T-helper 2 cell (primary cell): ENCODE results near the gene C10orf90.

Experiments
- DNase-seq, 5 experiments: peaks; one replicate each; pipeline versions ENCODE4 v3.0.0 to v3.0.0-alpha.2; 2012 to 2022

The C10orf90 gene

DNA sequence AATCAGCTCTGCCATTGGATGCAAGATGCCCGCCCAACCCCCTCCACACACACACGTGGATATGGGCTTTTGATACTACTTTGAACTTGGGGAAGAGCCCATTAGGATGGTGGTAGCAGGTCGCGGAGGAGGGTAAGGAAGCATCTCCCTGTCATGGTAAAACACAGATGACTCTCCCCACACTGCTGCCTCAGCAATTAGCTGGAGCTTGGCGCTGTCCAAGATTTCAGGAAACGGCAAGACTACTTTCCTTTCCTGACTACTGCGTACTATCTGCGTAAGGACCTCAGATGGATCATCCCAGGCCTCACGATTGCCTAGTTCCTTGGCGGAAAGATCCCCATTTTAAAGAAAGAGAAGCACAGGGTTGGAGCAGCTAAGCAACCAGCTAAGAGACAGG lies 134.3 kb downstream of the C10orf90 start:
- DNase-seq: no peak

DNA sequence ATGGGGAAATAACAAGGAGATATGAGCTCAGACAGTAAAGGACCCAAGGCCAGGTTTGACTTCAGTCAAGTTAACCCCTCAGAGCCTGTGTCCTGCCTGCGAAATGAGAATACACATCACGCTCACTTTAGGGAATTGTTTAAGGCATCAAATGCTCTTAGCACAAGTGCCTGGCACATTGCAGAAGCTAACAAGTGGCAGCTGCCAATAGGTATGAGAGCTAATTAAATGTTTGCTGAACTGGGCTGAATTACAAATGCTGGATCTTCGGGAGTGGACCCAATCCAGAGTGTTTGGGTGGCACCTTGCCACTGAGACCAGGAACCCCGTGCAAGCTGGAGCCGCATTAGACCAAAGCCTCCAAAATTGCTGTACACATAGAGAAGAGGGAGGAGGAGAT lies 136.8 kb downstream of the C10orf90 start:
- DNase-seq: no peak

DNA sequence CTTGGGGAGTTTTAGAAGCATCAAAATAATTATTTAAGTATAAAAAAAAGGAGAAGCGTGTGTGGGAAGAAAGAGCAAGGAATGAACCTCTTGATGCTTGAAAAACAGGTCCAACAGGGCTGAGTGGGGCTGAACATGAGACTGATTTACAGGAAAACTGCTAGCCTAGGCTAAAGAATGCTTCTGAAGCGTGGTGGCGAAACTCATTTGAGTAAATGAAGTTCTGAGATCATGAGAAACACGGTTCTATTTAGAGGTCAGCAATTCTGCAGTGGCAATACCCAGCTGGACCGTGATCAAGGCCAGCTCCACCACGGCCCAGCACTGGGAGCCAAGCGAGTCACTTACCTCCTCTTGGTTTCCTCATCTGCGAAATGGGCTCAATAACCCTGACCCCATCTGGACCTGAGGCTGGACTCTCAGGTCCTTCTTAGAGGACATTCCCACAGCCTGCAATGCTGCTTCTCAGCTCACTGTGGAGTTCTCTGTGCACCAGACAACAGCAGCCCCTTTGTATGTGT lies 142.1 kb downstream of the C10orf90 start:
- no peak for DNase-seq

DNA sequence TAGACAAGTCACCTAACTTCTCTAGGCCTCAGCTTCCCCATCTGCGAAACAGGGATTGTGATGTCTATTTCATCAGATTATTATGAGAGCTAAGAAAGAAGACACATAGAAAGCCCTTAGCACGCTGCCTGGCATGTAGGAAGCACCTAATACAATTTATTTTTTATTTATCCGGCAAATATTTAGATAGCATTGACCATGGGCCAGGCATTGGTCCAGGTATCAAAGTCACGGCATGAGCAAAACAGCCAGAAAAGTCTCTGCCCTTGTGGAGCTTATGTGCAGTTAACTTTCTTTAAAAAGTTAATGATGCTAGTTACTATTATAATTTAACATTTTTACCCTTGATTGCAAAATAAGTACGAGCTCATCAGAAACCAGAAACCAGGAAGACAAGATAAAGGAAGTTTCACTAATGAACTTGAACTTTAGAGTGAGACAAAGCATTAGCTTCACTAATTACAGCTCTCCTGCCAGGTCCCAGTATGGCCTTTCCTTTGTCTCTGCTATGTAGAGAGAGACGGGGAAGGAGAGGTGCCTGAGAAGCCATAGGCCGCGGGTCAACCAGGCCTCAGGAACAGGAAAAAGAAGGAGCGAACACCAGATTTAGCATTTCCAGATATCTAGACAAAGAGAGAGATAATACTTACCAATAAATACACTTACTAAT lies 142.7 kb downstream of the C10orf90 start:
- no peak for DNase-seq

DNA sequence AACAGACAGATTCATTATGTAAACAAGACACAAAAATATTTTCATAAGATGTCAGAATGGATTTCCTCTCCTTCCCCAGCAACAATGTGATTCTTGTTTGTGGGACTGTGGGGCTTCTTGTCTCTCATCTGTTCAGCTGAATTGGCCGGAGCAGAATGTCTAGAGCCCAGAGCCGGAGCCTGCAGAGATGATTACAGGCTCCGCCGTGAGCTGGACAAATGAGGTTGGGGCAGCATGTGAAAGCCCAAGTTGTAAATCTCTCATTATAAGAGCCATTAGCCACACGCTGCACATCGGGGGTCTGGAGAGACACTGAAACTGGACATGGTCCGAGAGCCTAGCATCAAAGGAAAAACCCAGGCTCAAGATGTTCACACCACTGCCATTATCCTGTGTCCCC lies 145.2 kb downstream of the C10orf90 start:
- no peak for DNase-seq

DNA sequence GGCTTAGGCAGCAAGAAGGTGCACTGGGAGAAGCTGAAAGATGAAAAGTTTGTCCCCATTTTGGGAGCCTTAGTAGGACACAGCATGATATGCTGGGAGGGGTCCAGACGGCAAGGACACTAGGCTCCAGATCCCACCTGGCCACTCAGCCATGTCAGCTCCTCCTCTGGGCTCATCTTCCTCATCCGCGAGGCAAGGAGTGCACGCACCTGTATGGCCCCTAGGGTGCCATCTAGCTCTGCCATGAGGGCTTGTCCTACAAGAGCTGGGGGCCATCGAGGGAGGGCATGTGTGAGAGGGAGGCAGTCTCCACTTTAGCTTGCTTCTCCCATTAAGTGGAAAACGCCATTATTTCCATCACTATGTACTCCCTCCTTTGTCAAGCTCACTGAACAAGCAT lies 146.0 kb downstream of the C10orf90 start:
- DNase-seq: no peak

DNA sequence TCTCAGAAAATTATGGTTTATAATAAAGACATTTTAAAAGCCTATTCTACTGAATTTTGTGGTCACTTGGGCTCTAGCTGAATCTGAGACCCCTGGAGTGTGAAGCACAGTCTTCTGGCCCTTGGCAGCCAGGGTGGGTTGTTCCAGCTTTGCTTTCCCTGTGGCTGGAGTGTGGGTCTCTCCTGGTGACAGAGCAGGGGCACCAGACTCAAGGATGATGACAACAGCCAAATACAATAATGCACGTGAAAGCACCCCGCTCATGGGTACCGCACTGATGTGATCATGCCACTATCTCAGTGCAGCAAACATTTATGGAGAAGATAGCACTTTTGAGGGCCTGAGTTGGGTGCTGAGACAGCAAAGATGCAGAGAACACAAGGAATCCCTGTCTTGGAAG lies 147.4 kb downstream of the C10orf90 start:
- DNase-seq: no peak

DNA sequence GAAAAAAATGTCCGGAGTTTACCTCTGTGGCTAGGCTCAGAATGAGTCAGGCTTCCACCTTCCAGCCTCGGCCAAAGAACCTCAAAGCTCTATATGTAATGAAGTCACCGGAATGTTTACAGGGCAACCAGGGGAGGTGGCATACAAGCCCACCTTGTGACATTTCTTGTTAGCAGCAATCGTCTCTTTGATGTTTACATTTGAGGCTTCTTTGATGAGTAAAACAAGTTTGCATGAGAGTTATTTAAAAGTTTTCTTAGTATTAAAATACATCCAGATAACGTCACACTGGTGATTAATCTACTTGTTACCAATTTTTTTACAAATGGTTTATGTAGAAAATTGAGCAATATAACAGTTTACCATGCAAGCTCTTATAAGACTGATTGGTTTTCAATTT lies 149.1 kb downstream of the C10orf90 start:
- no peak for DNase-seq

DNA sequence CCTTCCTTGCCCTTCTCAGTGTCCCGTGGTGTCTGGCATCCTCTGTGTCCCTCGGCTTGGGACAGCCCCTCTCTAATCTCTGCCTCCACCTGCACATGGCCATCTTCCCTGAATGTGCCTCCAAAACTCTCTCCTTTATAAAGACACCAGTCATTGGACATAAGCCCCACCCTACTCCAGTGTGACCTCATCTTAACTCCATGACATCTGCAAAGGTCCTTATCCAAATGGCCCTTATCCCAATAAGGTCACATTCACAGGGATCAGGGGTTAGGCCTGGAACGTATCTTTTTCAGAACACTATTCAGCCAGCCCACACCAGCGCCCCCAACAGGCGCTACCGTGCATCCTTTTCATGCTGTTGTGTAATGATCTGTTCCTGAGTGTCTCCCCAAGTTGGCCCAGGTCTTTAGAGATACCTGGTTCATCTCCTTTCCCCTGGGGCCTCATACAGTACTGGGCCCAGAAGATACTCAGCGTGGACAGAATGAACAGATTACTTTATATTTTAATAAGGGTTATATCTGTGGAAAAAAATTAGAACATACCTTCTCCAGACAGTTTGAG lies 149.7 kb downstream of the C10orf90 start:
- no peak for DNase-seq

DNA sequence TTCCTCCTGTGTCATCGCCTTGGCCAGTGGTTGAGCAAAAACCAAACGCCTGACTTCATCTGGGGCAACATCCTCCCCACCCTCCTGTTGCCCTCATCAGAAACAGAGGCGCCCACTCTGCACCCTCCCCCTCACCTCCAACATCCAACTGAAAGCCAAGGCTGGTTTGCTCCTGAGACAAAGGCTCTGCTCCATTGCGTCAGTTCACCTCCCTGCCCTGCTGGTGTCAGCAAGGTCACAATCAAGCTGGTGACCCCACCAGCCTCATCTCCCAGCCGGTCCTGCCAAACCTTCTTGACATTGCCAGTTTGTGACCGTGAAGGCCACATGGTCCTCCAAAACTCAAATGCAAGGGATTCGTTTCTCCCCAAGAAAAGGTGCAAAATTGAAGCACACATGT lies 150.5 kb downstream of the C10orf90 start:
- no peak for DNase-seq

DNA sequence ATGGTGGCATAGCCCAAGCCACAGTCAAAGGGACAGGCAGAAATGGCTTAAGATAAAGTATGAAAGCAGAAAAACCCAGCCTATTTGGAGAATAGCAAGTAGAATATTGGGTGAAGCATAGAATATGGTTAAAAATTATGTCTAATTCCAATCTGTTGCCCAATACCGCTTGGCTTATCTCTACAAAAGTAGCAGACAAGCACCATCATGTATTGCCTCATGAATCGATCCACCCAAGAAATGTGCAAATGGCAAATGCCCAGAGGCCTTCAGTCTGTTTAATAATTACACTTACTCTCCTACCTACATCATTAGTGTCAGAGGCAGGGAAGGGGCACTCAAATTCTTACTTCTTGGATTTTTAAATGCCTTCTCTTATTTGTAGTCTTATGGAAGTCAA lies 151.3 kb downstream of the C10orf90 start:
- no peak for DNase-seq

DNA sequence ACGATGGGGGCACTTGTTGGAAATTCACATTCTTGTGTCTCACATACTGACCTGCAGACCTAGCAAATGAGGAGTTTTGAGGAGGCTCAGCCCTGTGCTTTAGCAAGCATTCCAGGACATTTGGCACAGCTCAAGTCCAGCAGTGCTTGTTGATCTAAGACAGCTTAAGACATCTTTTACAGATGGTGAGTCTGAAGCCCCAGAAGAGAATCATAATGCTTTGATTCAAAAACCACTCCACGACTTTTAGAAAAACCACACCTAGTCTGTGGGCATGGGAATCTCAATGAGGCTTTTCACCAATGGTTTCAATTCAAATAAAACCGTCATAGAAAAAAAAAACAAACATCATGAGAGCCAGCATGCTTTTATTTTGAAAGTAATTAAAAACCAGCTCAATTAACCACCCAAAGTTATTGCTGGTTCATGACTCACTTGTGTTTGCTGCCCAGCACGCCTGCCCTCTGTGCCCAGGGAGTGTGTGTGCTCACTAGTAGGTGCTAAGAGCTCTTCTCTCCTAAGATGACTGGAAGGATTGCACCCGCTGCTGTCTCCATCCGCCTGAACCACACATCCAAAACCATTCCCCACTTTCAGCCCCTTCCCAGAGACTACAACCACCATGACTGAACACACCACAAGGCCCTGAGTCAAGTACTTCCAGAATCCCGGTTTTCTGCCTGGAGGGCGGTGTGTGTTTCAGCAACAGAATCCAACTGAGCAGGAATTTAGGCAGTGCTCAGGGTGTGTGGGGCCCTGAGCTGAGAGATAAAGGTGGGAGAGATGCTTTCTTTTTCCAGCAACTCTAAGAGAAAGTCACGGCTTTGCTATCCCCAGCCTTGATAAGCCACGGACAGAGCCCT lies 152.0 kb downstream of the C10orf90 start:
- DNase-seq: no peak

DNA sequence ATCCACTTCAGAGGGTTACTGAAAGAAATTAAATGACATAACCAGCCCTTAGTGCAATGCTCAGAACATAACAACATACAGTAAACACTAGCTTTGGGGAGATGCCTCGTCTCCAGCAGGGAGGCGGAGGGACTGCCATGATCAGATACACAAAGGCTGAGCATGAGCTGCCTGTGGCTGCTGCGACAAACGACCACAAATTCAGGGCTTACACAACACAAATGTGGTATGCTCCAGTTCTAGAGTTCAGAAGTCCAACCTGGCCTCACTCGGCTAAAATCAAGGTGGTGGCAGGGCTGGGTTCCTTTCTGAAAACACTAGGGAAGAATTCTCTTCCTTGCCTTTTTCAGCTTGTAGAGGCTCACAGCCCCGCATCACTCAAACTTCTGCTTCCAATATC lies 154.0 kb downstream of the C10orf90 start:
- DNase-seq: no peak

DNA sequence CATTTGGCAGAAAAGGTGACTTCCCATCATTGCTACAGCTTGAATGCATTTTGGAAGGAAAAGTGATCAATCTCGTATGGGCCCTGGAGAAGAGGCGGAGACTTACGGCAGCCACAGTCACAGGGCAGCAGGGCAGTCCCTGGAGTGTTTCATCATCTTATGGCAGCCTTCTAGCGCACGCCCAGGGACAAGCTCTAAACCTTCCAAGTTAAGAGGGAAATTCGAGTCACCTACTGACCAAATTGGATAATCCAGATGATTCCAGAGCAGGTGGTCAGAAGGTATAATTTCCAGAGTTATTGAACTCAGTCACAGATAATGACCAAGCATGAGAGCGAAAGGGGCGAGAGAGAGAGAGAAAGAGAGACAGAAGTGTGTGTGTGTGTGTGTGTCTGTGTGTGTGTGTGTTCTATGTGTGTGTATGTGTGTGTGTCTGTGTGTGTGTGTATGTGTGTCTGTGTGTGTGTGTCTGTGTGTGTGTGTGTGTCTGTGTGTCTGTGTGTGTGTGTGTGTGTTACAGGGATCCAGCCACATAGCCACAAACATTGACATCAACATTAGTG lies 158.5 kb downstream of the C10orf90 start:
- DNase-seq: no peak

DNA sequence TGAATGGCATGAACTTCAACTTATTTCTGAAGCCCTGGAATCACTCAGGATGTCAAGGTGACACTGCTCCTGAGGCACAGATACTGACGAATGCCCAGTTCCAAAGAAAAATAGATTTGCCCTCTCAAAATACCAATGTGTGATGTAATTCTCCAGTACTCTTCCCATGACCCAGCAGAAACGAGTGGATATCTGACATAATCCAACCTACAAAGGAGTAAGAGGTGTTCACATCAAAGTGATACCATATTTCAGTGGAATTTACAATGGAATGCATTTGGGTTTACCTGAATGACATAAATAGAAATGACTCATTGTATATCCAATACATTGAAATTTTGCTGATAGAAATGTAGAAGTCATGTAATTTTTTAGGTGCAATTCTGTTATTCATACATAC lies 161.3 kb downstream of the C10orf90 start:
- no peak for DNase-seq

DNA sequence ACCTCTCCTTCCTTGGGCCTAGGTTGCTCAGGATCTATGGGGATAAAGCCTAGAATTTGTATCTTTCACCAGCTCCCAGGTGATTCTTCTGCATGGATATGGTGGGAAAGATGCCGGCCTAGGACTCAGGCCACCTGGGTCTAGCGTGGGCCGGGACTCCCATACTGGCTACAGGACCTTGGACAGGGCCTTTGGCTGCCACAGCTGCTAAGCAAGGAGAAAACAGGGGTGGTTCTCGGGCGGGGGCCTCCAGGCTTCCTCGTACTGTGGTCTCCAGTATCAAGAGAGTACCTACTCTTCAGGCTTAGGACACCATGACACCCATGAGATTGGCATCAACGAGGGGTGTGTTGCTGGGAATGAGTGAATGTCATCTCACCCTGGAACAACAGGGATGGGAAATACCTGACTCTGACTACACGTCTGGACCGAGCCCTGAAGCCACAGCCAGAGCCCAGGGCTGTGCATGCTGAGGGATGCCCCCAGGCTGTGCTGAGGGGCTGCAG lies 161.9 kb downstream of the C10orf90 start:
- DNase-seq: no peak

DNA sequence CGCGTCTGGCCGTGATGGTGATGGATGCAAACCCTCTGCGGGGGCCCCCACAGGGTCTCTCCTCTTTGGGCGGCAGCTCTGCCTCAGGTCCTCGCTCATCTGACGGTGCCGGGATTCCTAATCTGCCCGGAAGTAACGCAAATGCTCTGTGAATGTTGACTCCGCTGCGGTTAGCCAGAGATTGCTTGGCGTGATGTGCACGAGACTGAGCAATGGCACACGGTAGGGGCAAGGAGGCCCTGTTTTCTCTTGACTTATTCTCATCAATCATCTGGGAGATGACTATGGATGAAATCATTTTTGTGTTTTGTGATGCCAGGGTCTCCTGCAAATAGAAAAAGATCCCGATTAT lies 165.8 kb downstream of the C10orf90 start:
- no peak for DNase-seq

DNA sequence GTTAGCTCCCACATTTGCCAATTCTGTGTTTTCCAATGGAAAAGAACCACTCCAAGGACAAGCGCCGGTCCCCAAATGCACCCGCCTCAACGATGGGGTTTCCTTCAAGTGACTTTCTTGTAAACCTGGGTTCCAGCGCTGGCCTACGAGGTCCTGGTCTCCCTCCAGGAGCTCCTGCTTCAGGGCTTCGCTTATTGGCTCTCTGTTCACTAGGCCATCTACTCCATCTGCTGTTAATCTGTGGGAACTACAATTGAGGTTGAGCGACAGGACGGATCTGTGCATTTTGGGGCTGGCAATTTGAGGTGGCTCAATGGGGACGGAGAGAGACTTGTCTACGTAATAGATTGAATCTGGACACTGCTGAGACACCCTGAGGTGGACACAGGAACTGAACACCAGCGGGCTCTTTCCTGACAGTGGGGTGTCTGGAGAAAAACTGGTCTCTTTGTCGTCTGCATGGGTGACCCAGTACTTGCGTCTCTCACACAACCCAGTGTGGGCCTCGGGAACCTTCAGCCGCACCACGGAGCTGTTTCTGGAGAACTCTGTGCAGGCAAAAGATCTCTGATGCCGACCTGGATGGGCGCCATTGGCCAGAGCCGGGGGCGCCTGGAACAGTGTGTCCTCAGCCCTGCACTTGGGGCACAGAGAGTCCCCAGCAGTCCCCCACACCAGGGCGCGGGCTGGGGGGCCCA lies 166.3 kb downstream of the C10orf90 start:
- DNase-seq: peak in 2 of 5 experiments; percentile 24 to 34

DNA sequence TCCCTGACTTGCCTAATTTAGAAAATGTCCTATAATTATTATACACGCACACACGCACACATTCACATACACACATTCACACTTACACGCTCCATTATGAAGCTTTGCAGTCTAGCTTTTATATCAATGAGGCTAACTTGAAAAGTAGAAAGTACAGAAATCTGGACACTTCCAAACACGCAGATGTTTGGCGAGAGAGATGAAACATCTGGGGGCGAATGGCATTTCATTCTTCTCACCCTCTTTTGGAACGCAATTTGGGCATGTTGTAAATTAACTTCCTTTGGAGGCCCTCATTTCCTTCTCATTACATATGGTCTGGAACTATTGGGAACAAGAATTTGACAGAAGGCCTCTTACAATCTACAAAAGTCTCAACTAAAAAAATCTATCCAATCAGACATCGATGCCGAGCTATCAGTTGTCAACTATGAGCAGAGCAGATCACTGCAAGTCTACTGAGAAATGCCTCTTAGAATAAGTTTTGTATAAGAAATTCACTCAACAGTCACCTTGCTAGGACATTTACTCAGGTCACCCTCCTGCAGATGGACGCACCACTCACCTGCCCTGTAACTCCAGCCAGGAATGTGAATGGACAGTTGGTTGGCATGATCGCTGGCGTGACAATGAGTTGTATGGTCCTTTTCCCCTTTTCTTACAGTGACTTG lies 167.0 kb downstream of the C10orf90 start:
- DNase-seq: no peak

DNA sequence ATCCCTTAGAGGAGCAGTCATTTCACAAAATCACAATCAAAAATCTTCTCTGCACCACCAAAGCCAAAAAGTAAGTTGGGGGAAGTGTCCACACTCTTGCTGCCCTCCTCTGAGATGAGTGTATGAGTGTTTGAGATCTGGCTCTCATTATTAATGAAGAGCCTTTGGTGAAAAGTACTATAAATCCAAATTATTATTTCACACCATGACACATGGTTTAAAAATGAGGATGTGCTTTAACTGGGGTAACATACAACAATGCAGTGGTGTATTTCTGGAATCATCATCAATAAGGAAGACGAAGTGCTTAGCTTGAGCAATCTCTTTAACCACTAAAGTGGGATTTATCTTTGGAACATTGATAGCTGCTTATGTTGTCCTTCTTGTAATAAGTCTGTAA lies 168.1 kb downstream of the C10orf90 start:
- no peak for DNase-seq

DNA sequence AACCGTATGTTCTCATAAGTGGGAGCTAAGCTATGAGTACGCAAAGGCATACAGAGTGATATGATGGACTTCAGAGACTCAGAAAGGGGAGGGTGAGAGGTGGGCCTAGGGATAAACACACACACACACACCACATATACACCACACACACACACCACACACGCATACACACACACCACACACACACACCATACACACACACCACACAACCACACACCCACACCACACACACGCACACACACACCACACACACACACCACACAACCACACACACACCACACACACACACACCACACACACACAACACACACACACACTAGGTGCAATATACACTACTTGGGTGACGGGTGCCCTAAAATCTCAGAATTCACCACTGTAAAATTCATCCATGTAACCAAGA lies 168.7 kb downstream of the C10orf90 start:
- peak in 1 of 5 experiments; percentile 5 for DNase-seq

DNA sequence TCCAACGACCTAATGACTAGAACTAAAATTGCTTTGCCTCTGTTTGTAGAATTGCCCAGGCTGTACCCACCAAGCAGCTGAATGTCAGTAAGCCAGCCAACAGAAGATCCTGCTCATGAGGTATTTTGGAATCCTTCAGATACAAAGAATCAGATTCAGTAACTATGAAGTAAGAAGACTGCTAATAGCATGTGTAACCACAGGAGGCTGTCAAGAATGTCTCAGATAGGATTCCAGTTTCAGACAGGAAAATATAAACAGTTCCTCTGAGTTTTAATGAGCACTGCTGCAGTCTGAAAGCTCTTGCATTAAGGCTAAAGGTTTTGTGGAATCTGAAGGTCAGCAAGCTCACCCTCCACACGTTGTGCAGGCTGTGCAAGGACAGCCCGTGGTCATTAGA lies 169.6 kb downstream of the C10orf90 start:
- no peak for DNase-seq
